ENCODE measurements around the gene SPTBN5.
A peak's percentile ranks its signal among the peaks of the same experiment; 100 is the strongest.

The SPTBN5 gene

DNA sequence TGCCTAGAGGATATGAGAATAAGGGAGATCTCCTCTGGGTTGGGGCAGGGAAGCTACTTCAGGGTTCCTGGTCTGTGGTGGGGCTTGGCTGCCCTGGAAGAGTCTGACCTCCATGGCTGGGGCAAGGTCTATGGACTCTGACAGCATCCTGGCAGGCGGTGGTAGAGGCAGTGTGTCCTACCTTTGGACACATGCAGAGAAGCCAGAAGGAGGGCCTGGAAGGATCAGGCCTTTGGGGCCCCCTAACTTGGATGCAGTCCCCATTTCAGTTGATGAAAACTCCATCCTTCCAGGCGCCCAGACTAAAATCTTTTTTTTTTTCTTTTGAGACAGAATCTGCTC, 10.4 kb downstream of the SPTBN5 start:
- DNase-seq (ENCODE audit: low read depth in 2 of 2), result no peak

DNA sequence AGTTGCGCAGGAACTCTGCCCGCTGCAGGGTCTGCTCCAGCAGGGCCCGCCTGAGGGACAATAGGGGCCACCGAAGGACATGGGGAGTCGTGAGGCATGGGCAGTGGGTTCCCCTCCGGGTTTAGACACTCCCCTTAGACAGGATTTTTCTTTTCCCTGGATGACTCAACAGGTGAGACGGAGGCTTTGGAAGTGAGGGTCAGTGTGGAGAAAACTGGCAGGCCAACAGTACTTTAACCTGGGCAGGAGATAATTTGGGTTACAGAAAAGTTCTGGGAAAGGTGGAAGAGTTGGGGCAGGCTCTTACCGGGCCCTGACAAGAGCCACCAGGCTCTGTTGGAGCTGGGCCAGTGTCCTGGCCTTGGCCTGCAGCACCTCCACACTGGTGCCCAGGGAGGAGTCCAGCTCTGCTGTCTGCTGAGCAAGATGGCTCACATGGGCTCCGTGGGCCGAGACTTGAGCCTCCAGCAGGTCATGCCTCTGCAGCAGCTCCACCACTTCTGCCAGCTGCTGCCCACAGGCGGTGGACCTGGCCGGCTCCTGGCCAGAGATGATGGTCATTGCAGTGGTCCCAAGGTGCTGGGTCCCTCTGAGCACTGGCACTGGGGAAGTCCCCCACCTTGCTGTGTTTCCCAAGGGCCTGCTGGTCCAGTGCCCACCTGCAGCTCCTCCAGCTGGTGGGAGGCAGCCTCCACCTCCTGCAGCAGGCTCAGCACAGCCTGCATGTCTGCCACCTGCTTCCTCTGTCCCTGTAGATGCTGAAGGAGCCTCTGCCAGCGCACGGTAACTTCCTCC, 11.0 kb downstream of the SPTBN5 start:
- DNase-seq (ENCODE audit: low read depth in 2 of 2), result no peak

DNA sequence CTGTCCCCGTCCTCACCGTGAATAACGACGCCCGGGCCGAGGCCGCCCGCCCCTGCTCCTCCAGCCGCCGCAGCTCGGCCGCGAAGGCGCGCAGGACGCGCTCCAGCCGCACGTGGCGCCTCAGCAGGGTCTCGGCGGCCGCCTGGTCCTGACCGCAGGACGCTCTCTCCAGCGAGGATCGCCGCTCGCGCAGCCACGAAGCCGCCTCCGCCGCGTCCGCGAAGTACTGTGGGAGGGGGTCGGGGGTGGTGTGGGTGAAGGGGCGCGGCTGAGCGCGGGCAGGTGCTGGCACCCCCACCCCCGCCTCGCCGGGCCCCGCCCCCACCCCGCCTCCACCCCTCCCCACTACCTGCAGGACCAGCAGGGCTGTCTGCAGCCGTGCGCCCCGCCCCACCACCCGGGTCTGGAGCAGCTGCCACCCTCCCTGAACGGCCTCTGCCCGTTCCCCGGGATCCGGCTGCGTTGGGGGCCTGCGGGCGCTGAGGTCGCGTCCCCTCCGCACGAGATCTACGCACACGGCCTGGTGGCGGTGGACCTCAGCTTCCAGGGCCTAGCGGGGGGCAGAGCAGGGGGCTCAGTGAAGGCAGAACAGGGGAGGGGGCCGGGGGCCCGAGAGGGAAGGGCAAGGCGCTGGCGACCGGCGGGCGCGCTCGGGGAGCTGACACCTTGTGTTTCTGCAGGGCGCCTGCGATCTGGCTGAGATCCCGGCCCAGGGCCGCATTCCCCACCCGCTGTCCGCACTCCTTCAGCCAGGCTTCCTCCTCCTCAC, 11.7 kb downstream of the SPTBN5 start:
- no peak for DNase-seq (ENCODE audit: low read depth in 2 of 2)

DNA sequence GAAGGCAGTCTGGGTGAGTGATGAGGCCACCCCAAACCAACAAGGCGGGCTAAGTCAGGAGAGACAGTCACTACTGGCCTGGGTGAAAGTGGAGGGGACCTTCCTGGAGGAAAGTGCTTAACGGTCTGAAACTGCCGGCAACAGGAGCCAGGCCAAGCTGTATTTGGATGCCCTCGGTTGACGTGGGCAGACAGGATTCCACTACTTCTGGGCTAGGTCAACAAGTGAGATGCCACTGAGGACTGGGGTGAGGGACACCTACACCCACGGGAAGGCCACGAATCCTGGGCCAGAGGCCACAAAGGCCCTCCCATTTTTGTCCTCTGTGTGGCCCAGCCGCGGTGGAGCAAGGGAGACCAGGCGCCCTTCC, 12.3 kb downstream of the SPTBN5 start:
- DNase-seq (ENCODE audit: low read depth in 2 of 2), result no peak

DNA sequence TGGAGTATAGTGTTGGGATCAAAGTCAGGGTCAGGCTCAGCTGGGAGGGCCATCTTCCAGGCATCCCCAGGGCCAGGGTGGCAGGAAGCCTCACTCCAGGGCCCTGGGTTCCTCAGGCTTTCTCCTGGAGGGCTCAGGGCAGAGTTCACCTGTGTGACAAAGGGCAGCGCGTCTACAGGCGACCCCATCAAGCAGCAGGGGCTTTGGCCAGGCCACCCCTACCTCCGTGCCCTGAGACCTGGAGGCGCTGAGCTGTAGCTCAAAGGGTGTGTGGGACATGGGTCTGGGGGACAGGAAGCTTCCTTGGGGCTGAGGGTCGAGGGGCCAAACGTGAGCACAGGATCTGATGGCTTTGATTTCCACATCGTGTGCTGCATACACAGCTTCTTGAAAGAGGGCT, 12.8 kb downstream of the SPTBN5 start:
- DNase-seq (ENCODE audit: low read depth in 2 of 2), result no peak

DNA sequence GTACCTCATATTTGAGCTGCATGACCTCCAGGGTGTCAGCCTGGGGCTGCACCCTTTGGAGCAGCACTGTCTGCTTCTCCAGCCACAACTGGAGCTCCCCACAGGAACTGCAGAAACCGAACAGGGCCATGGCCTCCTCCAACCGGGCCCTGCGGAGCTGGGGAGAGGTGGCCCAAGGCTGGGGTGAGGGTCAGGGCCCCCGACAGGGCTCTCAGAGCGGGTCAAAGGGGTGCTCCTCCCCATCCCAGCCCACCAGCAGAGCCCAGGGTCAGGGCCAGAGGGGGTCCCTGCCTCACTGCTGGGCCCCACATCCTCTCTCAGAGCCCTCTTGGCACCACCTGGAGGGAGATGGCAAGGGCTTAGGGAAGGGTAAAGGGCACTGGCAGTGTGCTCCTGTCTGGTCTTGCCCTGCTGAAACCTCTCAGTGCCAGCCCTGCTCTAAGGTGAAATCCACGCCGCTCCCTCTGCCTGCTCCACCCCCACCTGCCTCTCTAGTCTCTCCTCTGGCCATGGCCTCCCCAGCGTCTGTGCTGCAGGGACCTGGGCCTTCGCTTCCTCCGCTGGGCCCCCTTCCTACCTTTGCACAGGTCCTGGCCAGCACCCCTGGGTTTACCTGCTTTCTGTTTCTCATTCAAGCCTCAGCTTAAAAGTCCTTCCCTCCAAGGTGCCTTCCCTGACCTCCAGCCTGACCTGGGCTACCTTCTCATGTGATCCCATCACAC, 13.5 kb downstream of the SPTBN5 start:
- DNase-seq (ENCODE audit: low read depth in 2 of 2), result no peak

DNA sequence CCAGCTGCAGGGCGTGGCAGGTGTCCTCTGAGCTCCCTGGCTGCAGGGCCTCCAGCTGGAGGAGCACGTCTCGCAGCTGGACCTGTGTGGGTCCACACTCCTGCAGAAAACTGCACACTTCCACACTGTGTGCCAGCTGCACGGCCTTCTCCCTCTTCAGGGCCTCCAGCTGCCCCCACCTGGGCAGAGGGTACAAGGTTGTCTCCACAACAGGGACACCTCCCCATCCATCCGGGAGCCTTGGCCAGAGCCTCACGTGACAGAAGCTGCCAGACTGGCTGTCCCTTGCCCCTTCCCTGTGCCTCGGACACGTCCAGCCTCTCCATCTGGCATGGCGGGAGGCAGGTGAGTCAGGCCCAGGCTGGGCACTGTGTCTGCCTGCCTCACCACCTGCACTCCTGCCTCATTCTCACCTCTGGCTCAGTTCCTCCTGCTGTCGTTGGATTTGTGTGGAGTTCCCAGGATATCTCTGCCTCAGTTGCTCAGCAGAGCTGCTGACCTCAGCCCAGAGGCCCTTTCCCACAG, 14.5 kb downstream of the SPTBN5 start:
- DNase-seq (ENCODE audit: low read depth in 2 of 2), result no peak

DNA sequence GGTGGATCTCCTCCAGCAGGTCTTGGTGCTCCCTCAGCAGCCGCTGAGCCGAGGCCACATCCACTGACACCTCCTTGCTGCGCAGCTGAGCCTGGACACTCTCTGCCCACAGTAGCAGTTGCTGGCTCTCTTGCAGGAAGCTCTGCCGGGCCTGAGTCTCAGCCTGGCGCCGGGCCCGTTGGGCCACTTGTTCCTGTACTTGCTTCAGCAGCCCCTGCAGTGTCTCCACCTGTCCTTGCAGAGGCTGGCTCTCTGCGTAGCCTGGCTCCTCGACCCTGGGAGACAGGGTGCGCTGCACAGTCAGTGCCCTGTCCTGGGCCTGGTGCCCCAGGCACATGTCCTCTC, 15.5 kb downstream of the SPTBN5 start:
- no peak for DNase-seq (ENCODE audit: low read depth in 2 of 2)

DNA sequence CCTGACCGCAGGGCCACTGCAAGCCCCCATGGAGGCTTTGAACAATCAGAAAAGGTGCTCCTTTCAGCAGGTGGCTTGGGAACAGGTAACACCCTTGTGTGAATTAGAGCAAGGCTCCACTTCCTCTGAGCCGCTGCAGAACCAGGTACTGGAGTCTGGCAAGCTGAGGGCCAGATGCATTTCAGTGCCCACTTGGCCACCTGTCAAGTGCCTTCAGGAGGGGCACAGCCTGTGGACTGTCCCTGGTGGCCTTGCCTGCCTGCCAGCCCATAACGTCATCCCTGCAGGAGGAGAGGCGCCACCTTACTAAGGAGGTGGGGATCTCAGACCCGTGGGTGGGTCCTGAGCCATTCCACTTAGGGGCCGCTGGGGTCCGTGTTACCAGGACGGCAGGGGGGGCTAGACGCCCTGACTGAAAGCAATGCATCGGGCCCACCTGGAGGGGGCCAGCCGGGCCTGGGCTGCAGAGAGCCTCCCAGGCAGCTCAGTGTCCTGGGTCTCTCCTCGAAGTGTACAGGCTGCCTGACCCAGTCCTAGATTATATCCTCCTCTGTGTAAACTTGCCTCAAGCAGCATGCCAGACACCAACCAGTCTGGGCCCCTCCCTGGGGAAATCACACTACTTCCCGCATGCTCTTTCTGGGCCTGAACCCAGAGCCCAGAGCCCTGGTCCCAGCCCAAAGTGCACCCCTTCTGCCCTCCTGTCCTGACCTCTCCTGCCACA, 16.1 kb downstream of the SPTBN5 start:
- DNase-seq (ENCODE audit: low read depth in 2 of 2), result no peak

DNA sequence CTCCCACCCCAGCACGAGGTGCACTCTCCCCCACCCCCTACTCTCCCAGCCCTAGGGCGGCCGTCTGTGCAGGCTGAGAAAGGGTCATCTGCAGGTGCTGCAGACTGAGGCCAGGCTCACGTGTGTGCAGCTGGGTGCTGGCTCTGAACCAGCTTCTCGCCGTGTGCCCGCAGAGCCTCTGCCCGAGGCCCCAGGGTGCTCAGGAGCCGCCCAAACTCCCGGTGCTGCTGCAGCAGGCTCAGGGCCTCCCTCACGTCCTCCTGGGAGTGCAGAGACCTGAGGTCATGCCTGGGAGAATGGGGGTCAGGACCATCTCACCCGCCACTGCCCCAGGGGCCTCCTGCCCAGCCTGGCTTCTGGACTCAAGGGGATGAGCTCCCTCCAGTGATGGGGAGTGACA, 17.2 kb downstream of the SPTBN5 start:
- no peak for DNase-seq (ENCODE audit: low read depth in 2 of 2)

DNA sequence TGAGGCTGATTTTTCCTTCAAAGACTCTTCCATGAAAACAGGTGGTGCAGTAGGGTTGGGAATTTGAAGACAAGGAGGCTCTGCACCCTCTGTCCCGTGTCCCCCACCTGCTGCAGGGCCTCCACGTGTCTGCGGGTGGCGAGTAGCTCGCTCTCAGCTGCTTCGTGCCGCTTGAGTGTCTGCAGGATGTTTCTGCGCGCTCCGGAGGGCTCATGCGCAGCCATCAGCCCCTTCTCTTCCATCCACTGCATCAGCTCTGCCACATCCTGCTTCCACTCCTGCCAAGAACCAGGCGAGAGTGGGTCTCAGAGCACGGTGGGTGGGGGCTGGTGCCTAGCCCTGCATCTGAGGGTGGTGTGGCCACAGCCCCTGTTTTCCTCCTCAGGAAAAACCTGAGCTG, 17.8 kb downstream of the SPTBN5 start:
- DNase-seq (ENCODE audit: low read depth in 2 of 2), result no peak

DNA sequence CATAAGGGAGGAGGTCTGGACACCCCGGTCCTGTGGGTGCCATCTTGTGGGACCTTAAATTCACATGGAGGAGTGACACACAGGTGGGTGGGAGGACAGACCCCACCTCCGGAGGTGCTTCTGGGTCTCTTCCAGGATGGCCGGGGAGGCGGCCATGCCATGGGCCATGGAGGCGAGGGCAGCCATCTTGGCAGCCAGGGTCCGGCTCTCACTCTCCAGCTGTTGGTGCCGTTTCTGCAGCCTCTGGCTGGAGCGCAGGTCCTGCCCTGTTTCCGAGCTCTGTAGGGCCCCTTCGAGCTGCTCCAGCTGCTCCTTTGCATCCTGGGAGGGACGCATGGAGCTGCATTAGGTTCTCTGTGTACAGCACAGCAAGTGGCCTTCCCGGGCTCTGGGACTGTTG, 19.1 kb downstream of the SPTBN5 start:
- DNase-seq (ENCODE audit: low read depth in 2 of 2), result no peak

DNA sequence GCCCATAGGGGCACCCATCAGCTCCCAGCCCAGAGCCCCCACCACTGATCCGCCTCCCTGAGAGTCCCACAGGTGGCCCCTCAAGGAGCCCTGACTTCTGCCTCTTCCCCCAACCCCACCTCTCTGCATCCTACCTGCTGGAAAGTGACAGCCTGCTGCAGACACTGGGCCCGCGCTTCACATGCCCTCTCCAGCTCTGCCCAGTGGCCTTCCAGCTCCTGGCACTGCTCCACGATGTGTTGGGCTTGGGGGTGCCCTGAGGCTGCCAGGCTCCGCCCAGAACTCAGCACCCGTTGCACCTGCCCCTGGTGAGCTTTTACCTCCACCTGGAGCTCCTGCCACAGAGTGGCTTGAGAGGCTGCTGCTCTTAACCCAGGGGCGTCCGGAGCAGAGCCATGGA, 20.1 kb downstream of the SPTBN5 start:
- DNase-seq (ENCODE audit: low read depth in 2 of 2), result no peak

DNA sequence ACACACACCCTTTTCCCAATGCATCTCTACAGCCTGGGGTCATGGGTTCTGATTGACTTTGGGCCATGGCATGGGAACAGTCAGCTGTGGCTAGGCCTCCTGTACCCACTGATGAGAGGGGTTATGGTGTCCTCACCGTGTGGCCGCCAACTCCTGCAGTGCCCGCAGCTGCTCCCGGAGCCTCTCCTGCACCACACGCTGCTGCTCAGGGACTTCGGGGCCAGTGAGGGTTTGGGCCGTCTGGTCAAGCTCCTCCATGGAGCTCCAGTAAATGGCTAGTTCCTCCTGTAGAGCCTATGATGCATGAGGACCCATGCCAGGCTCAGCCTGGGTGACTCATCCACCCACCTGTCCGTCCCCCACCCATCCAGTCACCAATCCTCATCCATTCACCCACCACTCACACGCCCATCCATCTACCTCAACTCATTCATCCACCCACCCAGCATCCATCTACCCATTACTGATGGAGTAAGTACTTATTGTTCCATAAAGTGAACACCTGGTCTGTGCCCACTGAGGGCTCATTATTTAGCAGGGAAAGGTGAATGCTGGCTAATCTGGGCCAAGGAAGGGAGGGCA, 21.6 kb downstream of the SPTBN5 start:
- no peak for DNase-seq (ENCODE audit: low read depth in 2 of 2)

DNA sequence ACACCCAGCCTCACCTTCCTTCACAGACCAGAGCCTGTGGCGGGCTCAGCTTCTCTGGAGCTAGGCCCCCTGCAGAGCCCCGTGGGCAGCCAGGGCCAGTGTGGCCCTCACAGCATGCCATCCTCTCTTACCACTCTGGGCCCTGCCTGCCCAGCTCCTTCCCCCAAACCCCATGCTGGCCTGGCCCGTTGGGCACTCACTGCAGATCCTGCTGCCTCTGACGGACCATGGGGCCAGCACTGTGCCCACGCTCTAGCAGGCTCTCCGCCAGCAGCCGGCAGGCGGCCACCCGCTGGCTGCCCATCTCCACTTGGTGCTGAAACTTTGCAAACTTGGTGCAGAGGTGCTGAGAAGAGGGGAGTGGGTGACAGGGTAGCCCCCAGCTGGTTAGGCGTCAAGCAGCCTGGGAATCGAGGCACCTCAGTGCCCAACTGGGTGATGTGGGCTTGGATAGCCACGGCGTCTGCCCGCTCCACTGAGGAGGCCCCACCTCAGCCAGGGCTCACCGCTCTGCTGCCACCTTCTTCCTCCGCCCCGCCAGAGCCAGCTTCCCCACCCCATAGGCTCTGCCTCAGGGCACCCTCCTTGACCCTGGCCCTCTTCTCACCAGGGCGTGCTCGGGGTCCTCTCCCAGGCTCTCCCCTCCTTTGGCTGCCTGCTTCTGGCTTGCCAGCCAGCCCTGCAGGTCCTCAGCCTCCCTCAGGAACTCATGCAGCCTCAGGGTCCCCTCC, 22.5 kb downstream of the SPTBN5 start:
- DNase-seq (ENCODE audit: low read depth in 2 of 2), result no peak

DNA sequence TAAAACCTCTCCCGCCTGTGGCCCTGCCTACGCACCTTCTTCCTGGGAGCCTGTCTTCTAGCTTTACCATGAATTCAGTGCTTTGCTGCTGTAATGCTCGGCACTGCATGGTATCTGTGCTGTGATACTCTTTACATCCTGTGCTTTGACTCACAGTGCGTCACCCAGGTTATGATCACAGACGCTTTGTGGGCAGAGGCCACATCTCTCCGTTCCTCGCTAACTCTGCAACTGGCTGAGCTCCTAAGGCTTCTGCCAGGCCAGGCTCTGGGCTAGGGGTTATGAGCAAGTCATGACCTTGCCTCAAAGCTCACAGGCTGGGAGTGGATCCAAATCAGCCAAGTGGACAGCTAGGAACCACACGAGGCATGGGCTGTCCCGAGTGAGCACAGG, 23.2 kb downstream of the SPTBN5 start:
- peak; percentile 15 to 45 for DNase-seq (ENCODE audit: low read depth in 2 of 2)

DNA sequence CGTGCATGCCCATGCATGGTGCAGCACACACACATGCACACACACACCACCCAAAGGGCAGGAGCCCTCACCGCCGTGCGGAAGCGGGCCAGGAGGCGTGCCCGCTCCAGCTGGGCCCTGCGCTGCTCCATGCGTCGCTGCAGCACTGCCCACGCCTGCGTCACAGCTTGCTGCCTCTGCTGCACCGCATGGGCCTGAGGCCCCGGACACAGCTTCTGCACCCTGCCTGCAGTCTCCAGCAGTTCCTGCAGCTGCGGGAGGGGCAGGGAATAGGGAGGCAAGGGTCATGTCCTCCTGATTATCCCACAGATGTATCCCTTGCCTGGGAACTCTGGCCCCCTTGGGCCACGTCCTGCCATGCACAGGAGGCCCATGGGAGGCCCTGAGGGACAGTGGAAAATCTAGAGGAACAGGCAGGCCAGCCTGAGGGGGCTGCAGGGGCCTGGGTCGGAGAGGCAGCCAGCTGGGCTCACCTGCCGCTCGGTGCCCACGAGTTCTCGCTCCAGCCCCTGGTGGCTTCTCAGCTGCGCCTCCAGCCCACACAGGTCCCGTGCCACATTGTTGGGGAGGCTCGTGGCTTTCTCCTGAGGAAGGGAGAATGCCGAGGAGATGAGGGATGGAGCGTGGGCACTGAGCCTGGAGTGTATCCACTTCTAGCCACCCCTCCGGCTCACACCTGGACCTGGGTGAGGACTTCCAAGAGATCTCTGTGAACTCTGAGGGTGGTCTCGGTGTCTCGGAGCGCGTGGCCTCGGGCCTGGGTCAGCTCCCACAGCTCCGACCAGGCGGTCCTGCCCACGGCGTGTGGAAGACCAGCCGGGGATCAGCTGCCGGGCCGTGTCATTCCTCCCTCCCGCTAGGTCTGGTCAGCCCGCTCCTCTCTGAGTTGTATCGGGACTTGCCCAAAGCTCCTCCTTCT, 23.8 kb downstream of the SPTBN5 start:
- no peak for DNase-seq (ENCODE audit: low read depth in 2 of 2)

DNA sequence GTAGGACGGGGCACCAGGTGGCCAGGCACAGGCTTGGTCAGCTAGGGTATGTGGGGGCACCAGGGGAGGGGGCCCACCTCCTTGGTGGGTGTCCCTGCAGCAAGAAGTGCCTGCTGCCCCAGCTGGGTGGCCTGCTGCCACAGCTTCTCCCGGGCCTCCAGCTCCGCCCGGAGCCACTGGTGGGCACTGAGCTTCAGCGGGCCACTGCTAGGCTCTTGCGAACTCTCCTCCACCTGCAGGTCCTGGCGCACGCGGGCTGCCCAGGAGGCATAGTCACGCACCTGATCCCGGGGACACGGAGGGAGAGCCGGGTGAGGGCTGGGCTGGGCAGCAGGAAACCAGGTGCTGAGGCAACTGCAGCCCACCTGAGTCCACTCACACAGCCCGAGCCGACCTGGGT, 25.5 kb downstream of the SPTBN5 start:
- no peak for DNase-seq (ENCODE audit: low read depth in 2 of 2)

DNA sequence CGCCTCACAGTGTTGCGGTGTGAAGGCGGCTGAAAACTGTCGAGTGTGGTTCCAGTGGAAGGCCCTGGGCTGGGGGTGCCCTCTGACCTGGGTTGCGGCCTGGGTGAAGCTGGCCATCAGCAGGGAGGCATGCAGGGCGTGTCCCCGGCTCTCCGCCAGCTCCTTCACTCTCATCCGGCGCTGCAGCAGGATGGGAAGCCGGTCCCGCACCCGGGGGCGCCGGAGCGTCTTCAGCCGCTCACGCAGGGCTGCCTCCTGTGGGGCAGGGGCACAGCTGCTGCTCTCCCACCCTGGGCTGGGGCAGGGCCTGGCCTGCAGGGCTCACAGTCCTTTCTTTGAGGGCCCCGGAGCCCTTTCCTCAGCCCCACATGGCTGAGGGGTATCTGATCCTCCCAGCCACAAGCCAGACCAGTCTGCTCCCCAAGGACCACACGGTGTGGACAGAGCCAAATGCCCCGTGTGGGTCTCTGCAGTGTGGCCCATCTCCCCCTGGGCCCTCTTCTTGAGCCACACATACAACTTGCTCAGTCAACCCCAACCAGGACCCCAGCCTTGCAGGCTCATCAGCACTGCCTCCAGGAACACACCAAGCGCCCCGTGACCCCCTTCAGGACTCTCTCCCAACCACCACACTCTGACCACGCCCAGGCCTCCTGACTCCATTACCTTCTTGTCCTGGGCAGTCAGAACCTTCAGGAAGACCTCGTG, 26.8 kb downstream of the SPTBN5 start:
- no peak for DNase-seq (ENCODE audit: low read depth in 2 of 2)
